ENCODE results near the gene NOD2.
A peak's percentile ranks its signal among the peaks of the same experiment; 100 is the strongest.

Gene NOD2

GRCh38 chr16:50692999-50693781 lies at the start of gene NOD2:
Gene NOD2 (plus strand): TSS chr16:50693606. CDS start chr16:50699496, 5,890 bp downstream.
- peak; percentile 36 for DNase-seq

DNA sequence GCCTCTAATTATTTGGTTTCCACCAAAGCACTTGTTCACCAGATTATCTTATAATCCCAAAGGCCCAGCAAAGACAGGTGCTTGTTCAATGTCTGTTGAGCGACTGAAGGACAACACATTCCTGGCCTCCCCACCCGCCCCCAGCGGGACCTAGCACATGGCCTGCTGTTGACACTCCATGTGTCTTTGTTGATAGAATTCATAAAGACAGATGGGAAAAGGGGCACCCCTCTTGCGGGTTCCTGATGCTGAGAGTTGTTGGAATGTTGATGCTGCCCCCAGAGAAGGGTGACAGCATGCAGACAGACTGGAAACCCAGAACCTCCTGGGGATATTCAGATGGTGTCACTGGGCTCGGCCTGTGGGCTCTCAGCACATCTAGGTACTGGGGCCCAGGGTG lies 49.2 kb upstream of the NOD2 start:
- no peak for DNase-seq

GRCh38 chr16:50644729-50645128 lies 48.7 kb upstream of the NOD2 start:
- peak; percentile 42 for DNase-seq

GRCh38 chr16:50645563-50646220 lies 47.7 kb upstream of the NOD2 start:
- DNase-seq, result no peak

DNA sequence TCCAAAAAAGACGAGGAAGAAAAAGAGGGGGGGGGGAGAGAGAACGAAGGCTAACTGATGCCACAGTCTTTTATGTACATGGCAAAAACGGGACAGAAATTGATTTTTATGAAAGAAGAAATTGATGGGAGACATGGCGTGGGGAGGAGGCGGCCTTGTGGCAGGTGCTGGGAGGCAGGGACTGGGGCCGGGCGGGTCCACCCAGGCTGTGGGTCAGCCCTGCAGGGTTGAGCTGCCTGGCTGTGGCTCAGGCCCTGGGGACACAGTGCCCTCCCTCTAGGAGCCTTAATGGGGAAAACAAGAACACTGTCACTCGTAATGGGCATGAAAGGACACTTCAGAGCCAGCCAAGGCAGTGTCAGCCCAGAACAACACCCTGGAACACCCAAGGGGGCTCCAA lies 47.1 kb upstream of the NOD2 start:
- no peak for DNase-seq

DNA sequence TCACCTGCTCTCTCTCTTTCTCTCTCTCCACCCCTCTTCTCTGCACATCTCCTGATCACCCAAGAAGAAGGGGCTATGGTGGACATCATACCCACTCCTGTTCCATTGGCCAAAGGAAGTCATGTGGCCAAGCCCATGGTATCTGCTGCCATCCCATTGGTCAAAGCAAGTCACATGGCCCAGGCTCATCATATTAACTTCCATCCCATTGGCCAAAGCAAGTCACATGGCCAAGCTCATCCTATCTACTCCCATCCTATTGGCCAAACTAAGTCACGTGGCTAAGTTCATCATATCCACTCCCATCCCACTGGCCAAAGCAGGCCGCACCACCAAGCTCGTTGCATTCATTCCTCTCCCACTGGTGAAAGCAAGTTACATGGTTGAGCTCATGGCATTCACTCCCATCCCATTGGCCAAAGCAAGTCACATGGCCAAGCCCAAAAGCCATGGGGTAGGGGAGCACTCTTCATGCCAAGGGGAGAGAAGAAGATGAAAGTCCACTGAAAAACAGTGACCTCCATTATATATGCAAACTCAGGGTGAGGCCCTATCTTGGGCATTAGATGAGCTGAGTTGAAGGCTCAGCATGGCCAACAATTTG lies 41.5 kb upstream of the NOD2 start:
- DNase-seq, result no peak

GRCh38 chr16:50652836-50653425 lies 40.5 kb upstream of the NOD2 start:
- DNase-seq, result no peak

DNA sequence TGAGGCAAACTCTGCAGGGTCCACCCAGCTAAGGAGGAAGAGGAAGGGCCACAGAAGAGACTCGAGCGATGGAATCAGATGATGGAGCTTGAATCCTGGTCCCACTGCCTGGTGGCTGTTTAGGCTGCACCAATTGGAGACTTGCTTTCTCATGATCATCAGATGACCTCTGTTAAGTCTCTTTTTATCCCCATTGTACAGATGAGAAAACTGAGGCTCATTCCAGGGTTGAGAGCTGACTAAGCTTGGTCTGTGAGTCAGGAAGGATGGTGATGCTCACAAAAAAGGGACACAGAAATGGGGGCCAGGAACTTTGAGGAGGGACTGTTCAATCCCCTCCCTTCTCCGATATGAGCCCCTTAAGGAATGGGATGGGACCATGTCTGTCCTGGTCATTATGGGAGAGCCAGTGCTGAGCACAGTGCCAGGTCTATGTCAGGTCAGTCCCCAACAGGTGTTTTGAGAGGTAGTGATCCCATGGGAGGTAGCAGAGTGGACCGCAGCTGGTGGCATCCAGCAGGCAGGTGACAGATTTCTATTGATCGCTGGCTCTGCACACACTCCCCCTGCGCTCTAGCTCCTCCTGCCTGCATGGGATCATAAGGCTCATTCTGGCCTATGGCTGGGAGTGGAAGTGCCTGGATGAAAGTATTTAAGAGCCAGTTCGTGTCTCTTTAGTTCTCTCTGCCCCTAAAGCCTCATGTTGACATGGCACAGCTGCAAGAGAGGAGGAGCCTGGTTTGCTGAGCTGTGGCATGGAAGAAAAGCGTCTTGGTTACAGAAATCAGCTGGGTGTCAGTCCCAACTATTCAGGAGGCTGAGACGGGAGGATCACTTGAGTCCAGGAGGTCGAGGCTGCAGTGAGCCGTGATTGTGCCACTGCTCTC lies 39.5 kb upstream of the NOD2 start:
- no peak for DNase-seq

GRCh38 chr16:50655558-50656055 lies 37.8 kb upstream of the NOD2 start:
- no peak for DNase-seq

DNA sequence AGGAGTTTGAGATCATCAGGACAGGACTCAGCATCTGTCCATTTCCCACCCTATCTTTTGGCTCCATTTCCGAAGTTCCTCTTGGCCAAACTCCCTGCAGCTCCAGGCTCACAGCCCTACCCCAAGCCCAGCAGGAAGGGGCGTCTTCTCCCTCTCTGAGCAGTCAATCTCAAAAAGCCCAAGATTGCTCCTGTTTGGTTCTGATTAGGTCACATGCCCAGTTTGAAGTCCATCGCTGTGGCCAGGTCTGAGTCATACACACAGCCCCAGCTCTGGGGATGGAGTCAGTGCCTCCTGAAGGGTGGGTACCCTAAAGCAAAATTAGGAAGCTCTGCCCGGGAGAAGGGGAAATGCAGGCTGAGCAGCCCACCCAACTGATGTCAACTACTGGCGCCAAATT lies 36.2 kb upstream of the NOD2 start:
- no peak for DNase-seq

GRCh38 chr16:50659806-50660205 lies 33.6 kb upstream of the NOD2 start:
- DNase-seq, result no peak

DNA sequence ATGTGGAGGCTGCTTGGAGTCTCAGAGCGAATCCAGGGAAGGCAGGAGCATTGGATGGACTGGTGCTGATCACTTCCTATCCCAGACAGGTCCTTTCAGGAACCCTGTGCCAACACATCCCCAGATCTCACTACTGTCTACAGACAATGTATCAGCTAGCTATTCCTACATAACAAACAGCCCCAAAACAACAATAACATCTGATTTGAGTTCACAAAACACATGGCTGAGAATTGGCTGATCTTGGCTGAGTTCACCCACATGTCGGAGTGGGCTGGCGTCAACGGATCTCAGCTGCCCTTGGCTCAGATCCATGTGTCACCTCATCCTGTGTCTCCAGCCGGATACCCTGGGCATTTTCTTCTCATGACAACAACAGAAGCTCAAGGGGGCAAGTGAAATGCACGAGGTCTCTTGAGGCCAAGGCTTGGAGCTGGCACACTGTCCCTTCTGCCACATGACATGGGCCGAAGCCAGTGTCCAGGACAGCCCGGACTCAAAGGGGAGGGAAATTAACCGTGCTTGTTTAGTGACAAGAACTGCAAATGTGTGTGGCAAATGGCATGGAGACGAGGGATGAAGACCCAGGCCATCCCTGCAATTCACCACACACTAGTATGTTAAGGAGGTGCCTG lies 31.0 kb upstream of the NOD2 start:
- DNase-seq, result no peak

- DNase-seq, result no peak
These were observed 29.1 kb upstream of the NOD2 start for GRCh38 chr16:50664270-50664669.

GRCh38 chr16:50665128-50665878 lies 28.1 kb upstream of the NOD2 start:
- peak; percentile 85 for DNase-seq

- DNase-seq, result peak; percentile 59
These were observed 26.5 kb upstream of the NOD2 start for GRCh38 chr16:50666658-50667496.

DNA sequence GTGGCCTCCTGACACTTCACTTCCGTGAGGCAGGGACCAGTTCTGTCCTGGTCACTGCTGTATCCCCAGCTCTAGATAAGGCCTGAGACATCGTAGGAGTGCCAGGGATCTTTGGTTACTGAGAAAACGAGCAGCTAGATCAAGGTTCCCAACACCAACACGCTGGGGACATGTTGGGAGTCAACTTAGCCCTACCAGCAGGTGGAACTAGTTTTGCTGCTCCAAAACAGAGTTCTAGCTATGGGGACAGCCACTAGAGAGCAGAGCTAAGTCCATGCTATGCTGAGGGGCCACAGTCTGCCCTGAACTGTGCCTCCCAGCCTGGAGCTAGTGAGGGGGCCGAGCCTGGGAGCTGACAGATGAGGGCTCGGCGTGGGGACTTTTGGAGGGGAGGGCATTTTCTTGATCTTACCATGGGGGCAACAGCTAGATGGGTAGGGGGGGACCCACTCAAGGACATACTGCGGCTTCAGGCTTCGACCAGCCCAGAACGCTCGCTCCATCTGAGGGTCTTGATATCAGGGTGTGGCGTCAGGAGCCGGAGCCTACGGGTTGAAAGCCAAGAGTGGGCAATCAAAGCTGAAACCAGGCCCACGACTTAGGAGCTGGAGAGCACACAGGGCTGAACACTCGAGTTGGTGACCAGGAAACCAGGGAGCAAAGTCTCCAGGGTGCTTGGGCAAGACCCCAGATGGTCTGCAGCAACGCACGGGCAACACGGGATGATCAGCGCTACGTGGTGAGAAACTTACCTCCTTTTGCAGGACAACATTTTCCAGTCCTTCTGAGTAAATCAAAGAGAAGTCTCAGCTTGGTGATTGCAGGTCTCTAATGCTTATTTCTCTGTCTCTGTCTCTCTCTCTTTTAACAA lies 25.7 kb upstream of the NOD2 start:
- DNase-seq, result peak; percentile 28

DNA sequence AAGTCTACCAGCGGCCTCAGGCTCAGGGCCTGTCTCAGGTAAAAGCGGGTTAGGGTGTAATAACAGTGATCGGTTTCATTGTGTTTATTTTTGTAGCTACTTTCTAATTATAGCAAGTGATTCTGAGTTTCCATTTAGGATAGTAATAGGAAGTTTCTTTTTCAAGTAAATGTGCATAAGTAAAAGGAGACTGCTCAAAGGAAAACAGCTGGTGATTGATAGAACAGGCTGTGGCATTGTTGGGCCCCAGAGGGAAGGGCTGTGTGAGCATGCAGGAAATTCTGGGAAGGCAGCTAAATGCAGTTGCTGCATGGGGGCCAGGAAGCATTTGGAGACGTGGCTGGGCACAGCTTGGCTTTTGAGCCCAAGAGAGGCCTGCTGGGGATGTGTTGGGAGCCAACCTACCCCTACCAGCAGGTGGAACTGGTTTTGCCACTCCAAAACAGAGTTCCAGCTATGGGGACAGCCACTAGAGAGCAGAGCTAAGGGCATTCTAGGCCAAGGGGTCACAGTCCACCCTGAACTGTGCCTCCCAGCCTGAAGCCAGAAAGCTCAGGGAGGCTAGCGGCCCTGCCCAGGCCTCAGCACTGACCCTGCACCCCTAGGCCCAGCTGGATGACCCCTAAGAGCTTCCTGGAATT lies 24.9 kb upstream of the NOD2 start:
- DNase-seq, result no peak

- no peak for DNase-seq
These were observed 23.7 kb upstream of the NOD2 start for GRCh38 chr16:50669741-50670140.

DNA sequence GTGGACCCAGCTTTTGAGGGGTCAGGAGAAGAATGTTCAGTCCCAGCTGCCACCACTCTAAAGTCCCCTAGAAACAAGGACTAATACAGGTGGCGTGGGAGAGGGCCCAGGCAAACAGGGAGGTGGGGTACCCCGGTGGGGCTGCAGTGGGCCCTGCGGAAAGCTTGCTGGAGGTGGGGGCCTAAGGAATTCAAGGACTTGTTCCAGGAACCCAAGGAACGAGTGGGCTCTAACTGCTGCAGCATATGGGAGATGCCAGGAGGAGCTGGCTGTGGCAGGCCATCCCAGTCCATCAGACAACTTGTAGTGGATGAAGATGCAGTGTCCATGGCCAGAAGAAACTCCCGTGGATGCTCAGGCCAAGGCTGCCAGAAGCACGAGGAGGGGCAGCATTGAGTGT lies 22.9 kb upstream of the NOD2 start:
- no peak for DNase-seq

Measured in CD4-positive, alpha-beta T cell treated with Interleukin-21 for 1 hour (primary cell).